H9 (cell line): Measurements from ENCODE around the gene TMEM135. TPM values are rescaled to one million over a fixed set of nuclear protein-coding genes. Genes with fewer than 3 reads are reported as not detected.

Experiments
- DNase-seq: peaks from one replicate; pipeline ENCODE4 v3.0.0-alpha.2; 2017
- H2AFZ ChIP-seq: one replicate; pipeline ENCODE4 v1.6.1; 2013; ENCODE audit warnings: mild to moderate bottlenecking, low read length, control low read depth, moderate library complexity
- H2AK5ac ChIP-seq: 2 replicates; pipeline ENCODE4 v1.6.1; 2013; ENCODE audit warnings: low read length, control low read depth, mixed read lengths; ENCODE audit not compliant: insufficient read length
- H2BK120ac ChIP-seq: one replicate; pipeline ENCODE4 v1.6.1; 2013; ENCODE audit warnings: low read depth, mild to moderate bottlenecking, low read length, control low read depth, inconsistent platforms; ENCODE audit not compliant: poor library complexity, severe bottlenecking
- H2BK12ac ChIP-seq: 2 replicates; pipeline ENCODE4 v1.6.1; 2013; ENCODE audit warnings: low read length, control low read depth, mixed read lengths, low read depth; ENCODE audit not compliant: insufficient read length
- H2BK15ac ChIP-seq: 2 replicates; pipeline ENCODE4 v1.6.1; 2013; ENCODE audit warnings: low read depth, low read length, control low read depth
- H2BK20ac ChIP-seq: one replicate; pipeline ENCODE4 v1.6.1; 2013; ENCODE audit warnings: low read depth, mild to moderate bottlenecking, low read length, control low read depth, inconsistent platforms; ENCODE audit not compliant: poor library complexity, severe bottlenecking
- H2BK5ac ChIP-seq: 2 replicates; pipeline ENCODE4 v1.6.1; 2013; ENCODE audit warnings: low read length, control low read depth, mixed read lengths; ENCODE audit not compliant: insufficient read length
- H3K14ac ChIP-seq: 2 replicates; pipeline ENCODE4 v1.6.1; 2013; ENCODE audit warnings: low read length, control low read depth; ENCODE audit not compliant: insufficient read depth
- H3K18ac ChIP-seq: 2 replicates; pipeline ENCODE4 v1.6.1; 2013; ENCODE audit warnings: low read depth, mild to moderate bottlenecking, mixed read lengths, low read length, control low read depth; ENCODE audit not compliant: insufficient read length
- H3K23ac ChIP-seq: 2 replicates; pipeline ENCODE4 v1.6.1; 2013; ENCODE audit warnings: low read length, control low read depth, mixed read lengths, low read depth; ENCODE audit not compliant: insufficient read length
- H3K23me2 ChIP-seq: 2 replicates; pipeline ENCODE4 v1.6.1; 2013; ENCODE audit warnings: low read depth, mild to moderate bottlenecking, mixed read lengths, low read length, control low read depth; ENCODE audit not compliant: insufficient read length, poor library complexity, severe bottlenecking
- H3K27ac ChIP-seq: 2 replicates; pipeline ENCODE4 v1.5.1; 2013; ENCODE audit warnings: low read length, control low read depth, mixed read lengths, low read depth; ENCODE audit not compliant: insufficient read length
- H3K27me3 ChIP-seq: 2 replicates; pipeline ENCODE4 v1.6.1; 2013; ENCODE audit warnings: low read length, control low read depth, inconsistent platforms; ENCODE audit not compliant: insufficient read depth
- H3K4ac ChIP-seq: 2 replicates; pipeline ENCODE4 v1.6.1; 2013; ENCODE audit warnings: low read depth, mild to moderate bottlenecking, control low read depth, inconsistent platforms, low read length, moderate library complexity
- H3K4me1 ChIP-seq: 2 replicates; pipeline ENCODE4 v1.6.1; 2013; ENCODE audit warnings: low read length, control low read depth, inconsistent platforms; ENCODE audit not compliant: insufficient read depth
- H3K4me2 ChIP-seq: 2 replicates; pipeline ENCODE4 v1.6.1; 2013; ENCODE audit warnings: low read length, control low read depth, mixed read lengths; ENCODE audit not compliant: insufficient read length, insufficient read depth
- H3K56ac ChIP-seq: 2 replicates; pipeline ENCODE4 v1.6.1; 2013; ENCODE audit warnings: low read depth, mild to moderate bottlenecking, mixed read lengths, low read length, control low read depth; ENCODE audit not compliant: insufficient read length
- H3K79me1 ChIP-seq: 2 replicates; pipeline ENCODE4 v1.6.1; 2013; ENCODE audit warnings: low read depth, mild to moderate bottlenecking, moderate library complexity, low read length, control low read depth, inconsistent platforms; ENCODE audit not compliant: insufficient read depth, poor library complexity, severe bottlenecking
- H3K79me2 ChIP-seq: 2 replicates; pipeline ENCODE4 v1.6.1; 2013; ENCODE audit warnings: low read length, control low read depth, inconsistent platforms; ENCODE audit not compliant: insufficient read depth
- H3K9ac ChIP-seq: 2 replicates; pipeline ENCODE4 v1.6.1; 2013; ENCODE audit warnings: low read length, control low read depth, mixed read lengths; ENCODE audit not compliant: insufficient read length; ENCODE audit errors: extremely low read depth
- H3K9me3 ChIP-seq: one replicate; pipeline ENCODE4 v1.6.1; 2013; ENCODE audit warnings: low read depth, low read length, inconsistent platforms; ENCODE audit not compliant: control insufficient read depth
- H3T11ph ChIP-seq: one replicate; pipeline ENCODE4 v1.6.1; 2013; ENCODE audit warnings: mild to moderate bottlenecking, low read length, control low read depth, inconsistent platforms
- H4K20me1 ChIP-seq: one replicate; pipeline ENCODE4 v1.6.1; 2013; ENCODE audit not compliant: control insufficient read depth, insufficient read length, insufficient read depth
- H4K5ac ChIP-seq: 2 replicates; pipeline ENCODE4 v1.6.1; 2013; ENCODE audit warnings: low read depth, mild to moderate bottlenecking, mixed read lengths, low read length, control low read depth; ENCODE audit not compliant: insufficient read length
- H4K8ac ChIP-seq: replicated peaks from 2 replicates; pipeline ENCODE4 v1.6.1; 2013; ENCODE audit warnings: low read length, control low read depth, mixed read lengths, low read depth; ENCODE audit not compliant: insufficient read length
- H4K91ac ChIP-seq: 2 replicates; pipeline ENCODE4 v1.6.1; 2013; ENCODE audit warnings: low read depth, mild to moderate bottlenecking, moderate library complexity, mixed read lengths, low read length, control low read depth; ENCODE audit not compliant: insufficient read length
- H3K27ac Mint-ChIP-seq, 3 experiments: 2 replicates in 2 of 3; 3 replicates in 1 of 3; pipeline ENCODE4 v1.8.0; 2020 to 2021; ENCODE audit warnings: mixed read lengths in 3 of 3, mild to moderate bottlenecking in 1 of 3, moderate library complexity in 1 of 3
- H3K27me3 Mint-ChIP-seq: 2 replicates; pipeline ENCODE4 v1.8.0; 2021; ENCODE audit warnings: low read depth, mild to moderate bottlenecking, moderate library complexity, mixed read lengths
- H3K36me3 Mint-ChIP-seq, 3 experiments: 2 replicates in 2 of 3; 3 replicates in 1 of 3; pipeline ENCODE4 v1.8.0; 2020 to 2021; ENCODE audit warnings: low read depth in 3 of 3, mixed read lengths in 3 of 3; ENCODE audit not compliant: insufficient read depth in 1 of 3
- H3K4me1 Mint-ChIP-seq, 2 experiments: 2 replicates each; pipeline ENCODE4 v1.8.0; 2020; ENCODE audit warnings: mixed read lengths in 2 of 2
- H3K4me3 Mint-ChIP-seq, 2 experiments: 2 replicates in 1 of 2; 3 replicates in 1 of 2; pipeline ENCODE4 v1.8.0; 2020 to 2021; ENCODE audit warnings: mild to moderate bottlenecking in 2 of 2, mixed read lengths in 2 of 2, moderate library complexity in 1 of 2
- H3K9me3 Mint-ChIP-seq, 2 experiments: 2 replicates in 1 of 2; 3 replicates in 1 of 2; pipeline ENCODE4 v1.8.0; 2020; ENCODE audit warnings: mild to moderate bottlenecking in 2 of 2, mixed read lengths in 2 of 2, moderate library complexity in 1 of 2
- WGBS: extraction: QIAGEN DNeasy Blood & Tissue Kit; methylation state at CpG from one replicate; pipeline ENCODE4 v1.1.7; 2013; ENCODE audit warnings: missing lambda C conversion rate, low lambda C conversion rate, mixed read lengths; ENCODE audit not compliant: insufficient read length; ENCODE audit errors: extremely low coverage; 5-methylcytosine and 5-hydroxymethylcytosine counted together
- total RNA-seq: library from RNA; stranded (reverse); gene quantifications from 2 replicates; pipeline ENCODE4 v1.2.1, GENCODE V29; 2021
- TF ChIP-seq, protein P1 (sequence below): fragments of 200-600 bp; sonication (generic); conservative IDR thresholded peaks from 3 replicates; pipeline ENCODE4 v1.8.0; 2021; ENCODE audit warnings: antibody characterized with exemption, mild to moderate bottlenecking

The TMEM135 gene
- total RNA-seq, 1 experiment from 2014 or later, result 25.2 TPM

GRCh38 chr11:87355596-87355995 is 317.9 kb downstream of the TMEM135 start:
- no peaks in the 10 kb centered on the region for H3K27me3 ChIP-seq
- no peak overlapping the region for H3K27ac ChIP-seq
- DNase-seq, result no peak
- H3K79me1 ChIP-seq, result no peaks in the 10 kb centered on the region
- no peak overlapping the region for H2BK15ac ChIP-seq
- H3K9me3 Mint-ChIP-seq, result no peaks in the 10 kb centered on the region
- H4K91ac ChIP-seq, result no peak overlapping the region
- no peaks in the 10 kb centered on the region for H3K4me1 ChIP-seq
- H3K9ac ChIP-seq, result no peak overlapping the region
- H3K79me2 ChIP-seq, result no peaks in the 10 kb centered on the region
- no peaks in the 10 kb centered on the region for H3K23me2 ChIP-seq
- H2BK20ac ChIP-seq, result no peak overlapping the region
- no peak overlapping the region for H3K4ac ChIP-seq
- no peak overlapping the region for H4K8ac ChIP-seq
- peaks cover 2% of the 10 kb centered on the region; the same call in 1 of the 2 replicates for H3K27me3 Mint-ChIP-seq
- no peak overlapping the region for H3T11ph ChIP-seq
- H3K14ac ChIP-seq, result no peak overlapping the region
- no CpG with 5 or more reads among the region's 1 CpG for WGBS
- H2BK12ac ChIP-seq, result no peak overlapping the region
- no peak overlapping the region for H3K56ac ChIP-seq
- H3K4me3 Mint-ChIP-seq, result no peak overlapping the region
- H2AK5ac ChIP-seq, result no peak overlapping the region
- no peak overlapping the region for H2AFZ ChIP-seq
- H3K36me3 Mint-ChIP-seq, result no peaks in the 10 kb centered on the region; a peak in 1 of 7 replicates
- peaks cover 12% of the 10 kb centered on the region in 2 experiments for H3K4me1 Mint-ChIP-seq
- no peak overlapping the region for H3K18ac ChIP-seq
- no peak overlapping the region for H2BK5ac ChIP-seq
- no peak overlapping the region for H3K27ac Mint-ChIP-seq
- H2BK120ac ChIP-seq, result no peak overlapping the region
- H3K23ac ChIP-seq, result no peak overlapping the region
- TF ChIP-seq, protein P1, sequence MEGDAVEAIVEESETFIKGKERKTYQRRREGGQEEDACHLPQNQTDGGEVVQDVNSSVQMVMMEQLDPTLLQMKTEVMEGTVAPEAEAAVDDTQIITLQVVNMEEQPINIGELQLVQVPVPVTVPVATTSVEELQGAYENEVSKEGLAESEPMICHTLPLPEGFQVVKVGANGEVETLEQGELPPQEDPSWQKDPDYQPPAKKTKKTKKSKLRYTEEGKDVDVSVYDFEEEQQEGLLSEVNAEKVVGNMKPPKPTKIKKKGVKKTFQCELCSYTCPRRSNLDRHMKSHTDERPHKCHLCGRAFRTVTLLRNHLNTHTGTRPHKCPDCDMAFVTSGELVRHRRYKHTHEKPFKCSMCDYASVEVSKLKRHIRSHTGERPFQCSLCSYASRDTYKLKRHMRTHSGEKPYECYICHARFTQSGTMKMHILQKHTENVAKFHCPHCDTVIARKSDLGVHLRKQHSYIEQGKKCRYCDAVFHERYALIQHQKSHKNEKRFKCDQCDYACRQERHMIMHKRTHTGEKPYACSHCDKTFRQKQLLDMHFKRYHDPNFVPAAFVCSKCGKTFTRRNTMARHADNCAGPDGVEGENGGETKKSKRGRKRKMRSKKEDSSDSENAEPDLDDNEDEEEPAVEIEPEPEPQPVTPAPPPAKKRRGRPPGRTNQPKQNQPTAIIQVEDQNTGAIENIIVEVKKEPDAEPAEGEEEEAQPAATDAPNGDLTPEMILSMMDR, result no peak
- H4K5ac ChIP-seq, result no peak overlapping the region
- H3K9me3 ChIP-seq, result no peaks in the 10 kb centered on the region
- no peaks in the 10 kb centered on the region for H4K20me1 ChIP-seq
- no peak overlapping the region for H3K4me2 ChIP-seq
